ENCODE results near the gene PRR36. TPM values are rescaled to one million over a fixed set of nuclear protein-coding genes. Genes with fewer than 3 reads are reported as not detected.

The PRR36 gene
- total RNA-seq, 3 donors from 2014 or later, result 0.59 to 2.0 TPM; not detected in 1

- no peaks in the 10 kb centered on the region for H3K36me3 ChIP-seq
- no peak for TF ChIP-seq POLR2AphosphoS5 (IDR thresholded peaks at IDR 0.05)
- TF ChIP-seq, protein P1, sequence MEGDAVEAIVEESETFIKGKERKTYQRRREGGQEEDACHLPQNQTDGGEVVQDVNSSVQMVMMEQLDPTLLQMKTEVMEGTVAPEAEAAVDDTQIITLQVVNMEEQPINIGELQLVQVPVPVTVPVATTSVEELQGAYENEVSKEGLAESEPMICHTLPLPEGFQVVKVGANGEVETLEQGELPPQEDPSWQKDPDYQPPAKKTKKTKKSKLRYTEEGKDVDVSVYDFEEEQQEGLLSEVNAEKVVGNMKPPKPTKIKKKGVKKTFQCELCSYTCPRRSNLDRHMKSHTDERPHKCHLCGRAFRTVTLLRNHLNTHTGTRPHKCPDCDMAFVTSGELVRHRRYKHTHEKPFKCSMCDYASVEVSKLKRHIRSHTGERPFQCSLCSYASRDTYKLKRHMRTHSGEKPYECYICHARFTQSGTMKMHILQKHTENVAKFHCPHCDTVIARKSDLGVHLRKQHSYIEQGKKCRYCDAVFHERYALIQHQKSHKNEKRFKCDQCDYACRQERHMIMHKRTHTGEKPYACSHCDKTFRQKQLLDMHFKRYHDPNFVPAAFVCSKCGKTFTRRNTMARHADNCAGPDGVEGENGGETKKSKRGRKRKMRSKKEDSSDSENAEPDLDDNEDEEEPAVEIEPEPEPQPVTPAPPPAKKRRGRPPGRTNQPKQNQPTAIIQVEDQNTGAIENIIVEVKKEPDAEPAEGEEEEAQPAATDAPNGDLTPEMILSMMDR (IDR thresholded peaks at IDR 0.05), result no peak
- TF ChIP-seq POLR2A (IDR thresholded peaks at IDR 0.05), result no peak
- H3K4me1 ChIP-seq, result no peaks in the 10 kb centered on the region
- DNase-seq (ENCODE audit: low spot score in 2 of 2), result no peak
- H3K27ac ChIP-seq, result no peak overlapping the region
- no peaks in the 10 kb centered on the region for H3K9me3 ChIP-seq
- intact Hi-C loops (cut with DNase I; ENCODE audit: low total_unique reads), result loop anchor here (5.0 kb wide), 1 partner anchor 1285 kb away; no protein-coding TSS in a partner anchor
- H3K4me3 ChIP-seq, result no peak overlapping the region
- no peaks in the 10 kb centered on the region for H3K27me3 ChIP-seq
Measured at GRCh38 chr19:7842661-7843294, 31.4 kb downstream of the PRR36 start.

DNA sequence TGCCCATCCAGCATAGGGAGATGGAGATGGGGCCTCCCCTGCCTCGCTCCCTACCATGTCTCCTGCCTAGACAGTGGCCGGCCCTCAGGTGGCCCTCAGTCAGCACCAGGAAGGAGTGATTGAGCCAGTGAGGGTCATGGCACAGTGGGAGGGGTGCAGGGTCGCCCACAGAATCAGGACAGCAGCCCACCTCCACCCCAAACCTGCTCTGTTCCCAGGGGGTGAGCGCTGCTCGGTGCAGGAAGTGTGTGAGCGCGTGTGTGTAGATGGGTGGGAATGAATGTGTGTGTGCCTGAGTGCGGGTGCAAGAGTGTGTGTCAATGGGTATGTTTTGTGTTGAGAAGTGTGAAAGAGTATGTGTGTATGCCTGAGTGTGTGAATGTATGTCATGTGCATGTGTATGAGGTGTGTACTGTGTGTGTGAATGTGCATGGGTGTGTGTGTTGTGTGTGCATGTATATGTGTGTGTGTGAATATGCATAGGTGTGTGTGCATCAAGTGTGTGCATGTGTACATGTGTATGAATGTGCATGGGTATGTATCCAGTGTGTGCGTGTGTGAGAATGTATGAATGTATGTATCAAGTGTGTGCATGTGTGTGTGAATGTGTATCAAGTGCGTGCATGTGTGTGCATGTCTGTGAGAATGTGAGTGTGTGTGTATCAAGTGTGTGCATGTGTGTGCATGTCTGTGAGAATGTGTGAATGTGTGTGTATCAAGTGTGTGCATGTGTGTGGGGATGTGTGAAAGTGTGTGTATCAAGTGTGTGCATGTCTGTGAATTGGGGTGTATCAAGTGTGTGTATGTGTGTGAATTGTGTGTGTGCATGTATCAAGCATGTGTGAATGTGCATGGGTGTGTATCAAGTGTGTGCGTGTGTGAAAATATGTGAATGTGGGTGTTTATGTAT is 32.2 kb downstream of the PRR36 start:
- intact Hi-C loops (cut with DNase I; ENCODE audit: low total_unique reads), result loop anchor here (5.0 kb wide), 1 partner anchor 1285 kb away; no protein-coding TSS in a partner anchor
- H3K27me3 ChIP-seq, result no peaks in the 10 kb centered on the region
- H3K36me3 ChIP-seq, result no peaks in the 10 kb centered on the region
- no peak overlapping the region for H3K27ac ChIP-seq
- no peak overlapping the region for H3K4me3 ChIP-seq
- H3K9me3 ChIP-seq, result no peaks in the 10 kb centered on the region
- TF ChIP-seq POLR2AphosphoS5 (IDR thresholded peaks at IDR 0.05) (no peak), POLR2A (IDR thresholded peaks at IDR 0.05) (no peak)
- TF ChIP-seq, protein P1 (IDR thresholded peaks at IDR 0.05), result no peak
- no peaks in the 10 kb centered on the region for H3K4me1 ChIP-seq
- no peak for DNase-seq (ENCODE audit: low spot score in 2 of 2)

DNA sequence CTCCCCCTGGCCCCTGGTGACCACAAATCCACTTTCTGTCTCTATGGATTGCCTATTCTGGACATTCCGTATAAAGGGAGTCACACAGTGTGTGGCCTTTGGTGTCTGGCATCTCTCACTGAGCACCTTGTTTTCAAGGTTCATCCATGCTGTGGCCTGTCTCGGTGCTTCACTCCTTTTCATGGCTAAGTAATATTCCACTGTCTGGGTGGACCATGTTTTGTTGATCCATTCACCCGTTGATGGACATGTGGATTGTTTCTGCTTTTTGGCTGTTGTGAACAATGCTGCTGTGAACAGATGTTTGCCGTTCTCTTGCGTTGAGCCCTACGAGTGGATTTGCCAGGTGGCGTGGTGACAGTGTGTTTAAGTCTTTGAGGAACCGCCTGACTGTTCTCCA is 33.6 kb downstream of the PRR36 start:
- no peak for DNase-seq (ENCODE audit: low spot score in 2 of 2)
- no peaks in the 10 kb centered on the region for H3K4me1 ChIP-seq
- H3K4me3 ChIP-seq, result no peak overlapping the region
- intact Hi-C loops (cut with DNase I; ENCODE audit: low total_unique reads), result loop anchor here (5.0 kb wide), 1 partner anchor 1283 kb away; no protein-coding TSS in a partner anchor
- no peak for TF ChIP-seq POLR2A (IDR thresholded peaks at IDR 0.05)
- TF ChIP-seq POLR2AphosphoS5 (IDR thresholded peaks at IDR 0.05), result no peak
- TF ChIP-seq, protein P1 (IDR thresholded peaks at IDR 0.05), result no peak
- H3K27me3 ChIP-seq, result no peaks in the 10 kb centered on the region
- no peaks in the 10 kb centered on the region for H3K36me3 ChIP-seq
- H3K9me3 ChIP-seq, result no peaks in the 10 kb centered on the region
- no peak overlapping the region for H3K27ac ChIP-seq

DNA sequence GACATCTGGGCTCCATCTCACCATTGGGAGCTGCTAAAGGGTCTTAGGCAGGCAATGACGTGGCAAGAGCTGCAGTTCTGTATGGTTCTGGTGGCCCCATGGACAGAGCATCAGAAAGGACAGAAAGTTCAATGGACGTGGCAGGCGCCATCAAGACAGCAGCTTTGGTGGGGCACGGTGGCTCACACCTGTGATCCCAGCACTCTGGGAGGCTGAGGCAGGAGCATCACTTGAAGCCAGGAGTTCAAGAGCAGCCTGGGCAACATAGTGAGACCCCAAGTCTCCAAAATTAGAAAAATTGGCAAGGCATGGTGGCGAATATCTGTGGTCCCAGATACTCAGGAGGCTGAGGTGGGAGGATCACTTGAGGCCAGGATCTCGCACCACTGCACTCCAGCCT is 34.7 kb downstream of the PRR36 start:
- Histone ChIP-seq H3K36me3 (no peaks in the 10 kb centered on the region), H3K4me3 (no peak overlapping the region), H3K9me3 (no peaks in the 10 kb centered on the region), H3K4me1 (no peaks in the 10 kb centered on the region), H3K27me3 (no peaks in the 10 kb centered on the region), H3K27ac (no peak overlapping the region)
- no peak for DNase-seq (ENCODE audit: low spot score in 2 of 2)
- intact Hi-C loops (cut with DNase I; ENCODE audit: low total_unique reads), result no loop called here
- TF ChIP-seq POLR2AphosphoS5 (IDR thresholded peaks at IDR 0.05) (no peak), POLR2A (IDR thresholded peaks at IDR 0.05) (no peak)
- TF ChIP-seq, protein P1 (IDR thresholded peaks at IDR 0.05), result no peak
